ENCODE data around the gene TSPYL4. TPM values are rescaled to one million over a fixed set of nuclear protein-coding genes. Genes with fewer than 3 reads are reported as not detected.

The TSPYL4 gene
- polyA plus RNA-seq, 1 donor from 2014 or later = 97.2 TPM

GRCh38 chr6:116217069-116217468, 36.8 kb downstream of the TSPYL4 start:
- H3K36me3 ChIP-seq (ENCODE audit: insufficient read depth, low read length) = no peaks in the 10 kb centered on the region
- H4K20me1 ChIP-seq (ENCODE audit: insufficient read depth) = no peaks in the 10 kb centered on the region
- H3K27me3 ChIP-seq (ENCODE audit: insufficient read depth, low read depth, low read length) = no peaks in the 10 kb centered on the region
- no peak overlapping the region for H3K4me3 ChIP-seq (ENCODE audit: low read length)
- no peak overlapping the region for H3K4me2 ChIP-seq (ENCODE audit: low read length)
- H3K9ac ChIP-seq (ENCODE audit: low read length) = no peak overlapping the region
- no peaks in the 10 kb centered on the region for H3K9me2 ChIP-seq (ENCODE audit: insufficient read depth, low read length)
- H3K27ac ChIP-seq (ENCODE audit: low read length) = no peak overlapping the region
- no peaks in the 10 kb centered on the region for H3K79me2 ChIP-seq (replicated peaks; ENCODE audit: insufficient read depth, low read length)
- H2AFZ ChIP-seq (ENCODE audit: low read depth, low read length) = no peak overlapping the region
- peak; percentile 65 for TF ChIP-seq RAD21 (conservative IDR thresholded peaks at IDR 0.05)
- peak; percentile 72 for TF ChIP-seq CTCF (IDR thresholded peaks at IDR 0.05; ENCODE audit: poor library complexity, severe bottlenecking)
- TF ChIP-seq SMC3 (conservative IDR thresholded peaks at IDR 0.05; ENCODE audit: poor library complexity) = peak; percentile 70
- no peak for TF ChIP-seq TAF1 (IDR thresholded peaks at IDR 0.05; ENCODE audit: low read depth)
- TF ChIP-seq POLR2AphosphoS5 (IDR thresholded peaks at IDR 0.05) = no peak
- H3K9me3 ChIP-seq (ENCODE audit: low read length) = no peaks in the 10 kb centered on the region
- H3F3A ChIP-seq (ENCODE audit: insufficient read depth, low read length, poor library complexity, severe bottlenecking) = no peaks in the 10 kb centered on the region

DNA sequence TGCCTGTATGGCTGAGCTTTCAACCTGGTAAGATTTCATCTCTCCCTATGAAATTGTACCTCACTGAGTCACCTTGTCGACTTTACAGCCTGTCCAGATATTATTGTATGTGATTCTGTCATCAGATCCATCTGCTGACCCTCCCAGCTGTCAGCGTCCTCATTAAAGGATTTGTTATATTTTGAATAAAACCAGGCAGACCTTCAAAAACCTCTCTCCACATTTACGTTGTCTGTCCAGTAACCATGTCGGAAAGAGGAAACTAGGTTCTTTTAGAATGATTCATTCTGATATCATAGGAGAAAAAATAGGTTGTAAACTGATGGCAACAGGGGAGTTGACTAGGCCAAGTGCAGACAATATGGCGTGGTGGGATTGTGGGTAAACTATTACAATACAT, 38.5 kb downstream of the TSPYL4 start:
- Histone ChIP-seq H3K9ac (ENCODE audit: low read length) (no peak overlapping the region), H2AFZ (ENCODE audit: low read depth, low read length) (no peak overlapping the region), H3K27ac (ENCODE audit: low read length) (no peak overlapping the region), H3K9me3 (ENCODE audit: low read length) (no peaks in the 10 kb centered on the region), H4K20me1 (ENCODE audit: insufficient read depth) (no peaks in the 10 kb centered on the region), H3K27me3 (ENCODE audit: insufficient read depth, low read depth, low read length) (no peaks in the 10 kb centered on the region), H3K9me2 (ENCODE audit: insufficient read depth, low read length) (no peaks in the 10 kb centered on the region), H3F3A (ENCODE audit: insufficient read depth, low read length, poor library complexity, severe bottlenecking) (no peaks in the 10 kb centered on the region), H3K4me2 (ENCODE audit: low read length) (no peak overlapping the region), H3K4me3 (ENCODE audit: low read length) (no peak overlapping the region), H3K79me2 (replicated peaks; ENCODE audit: insufficient read depth, low read length) (no peaks in the 10 kb centered on the region), H3K36me3 (ENCODE audit: insufficient read depth, low read length) (no peaks in the 10 kb centered on the region)
- TF ChIP-seq RAD21 (conservative IDR thresholded peaks at IDR 0.05) (no peak), TAF1 (IDR thresholded peaks at IDR 0.05; ENCODE audit: low read depth) (no peak), MXI1 (conservative IDR thresholded peaks at IDR 0.05; ENCODE audit: poor library complexity, severe bottlenecking) (no peak), CTCF (IDR thresholded peaks at IDR 0.05; ENCODE audit: poor library complexity, severe bottlenecking) (no peak), SMC3 (conservative IDR thresholded peaks at IDR 0.05; ENCODE audit: poor library complexity) (no peak), EZH2 (IDR thresholded peaks at IDR 0.05; ENCODE audit: borderline replicate concordance, insufficient read depth, low read length, poor library complexity, severe bottlenecking) (no peak), POLR2AphosphoS5 (IDR thresholded peaks at IDR 0.05) (no peak), EP300 (conservative IDR thresholded peaks at IDR 0.05; ENCODE audit: poor library complexity, severe bottlenecking) (no peak)
- TF ChIP-seq, protein P1, sequence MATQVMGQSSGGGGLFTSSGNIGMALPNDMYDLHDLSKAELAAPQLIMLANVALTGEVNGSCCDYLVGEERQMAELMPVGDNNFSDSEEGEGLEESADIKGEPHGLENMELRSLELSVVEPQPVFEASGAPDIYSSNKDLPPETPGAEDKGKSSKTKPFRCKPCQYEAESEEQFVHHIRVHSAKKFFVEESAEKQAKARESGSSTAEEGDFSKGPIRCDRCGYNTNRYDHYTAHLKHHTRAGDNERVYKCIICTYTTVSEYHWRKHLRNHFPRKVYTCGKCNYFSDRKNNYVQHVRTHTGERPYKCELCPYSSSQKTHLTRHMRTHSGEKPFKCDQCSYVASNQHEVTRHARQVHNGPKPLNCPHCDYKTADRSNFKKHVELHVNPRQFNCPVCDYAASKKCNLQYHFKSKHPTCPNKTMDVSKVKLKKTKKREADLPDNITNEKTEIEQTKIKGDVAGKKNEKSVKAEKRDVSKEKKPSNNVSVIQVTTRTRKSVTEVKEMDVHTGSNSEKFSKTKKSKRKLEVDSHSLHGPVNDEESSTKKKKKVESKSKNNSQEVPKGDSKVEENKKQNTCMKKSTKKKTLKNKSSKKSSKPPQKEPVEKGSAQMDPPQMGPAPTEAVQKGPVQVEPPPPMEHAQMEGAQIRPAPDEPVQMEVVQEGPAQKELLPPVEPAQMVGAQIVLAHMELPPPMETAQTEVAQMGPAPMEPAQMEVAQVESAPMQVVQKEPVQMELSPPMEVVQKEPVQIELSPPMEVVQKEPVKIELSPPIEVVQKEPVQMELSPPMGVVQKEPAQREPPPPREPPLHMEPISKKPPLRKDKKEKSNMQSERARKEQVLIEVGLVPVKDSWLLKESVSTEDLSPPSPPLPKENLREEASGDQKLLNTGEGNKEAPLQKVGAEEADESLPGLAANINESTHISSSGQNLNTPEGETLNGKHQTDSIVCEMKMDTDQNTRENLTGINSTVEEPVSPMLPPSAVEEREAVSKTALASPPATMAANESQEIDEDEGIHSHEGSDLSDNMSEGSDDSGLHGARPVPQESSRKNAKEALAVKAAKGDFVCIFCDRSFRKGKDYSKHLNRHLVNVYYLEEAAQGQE (IDR thresholded peaks at IDR 0.05; ENCODE audit: borderline replicate concordance) = no peak

All from neural cell (in vitro differentiated cells).